Chondrocyte (in vitro differentiated cells): ENCODE results near the gene ZNF771. TPM values are rescaled to one million over a fixed set of nuclear protein-coding genes. Genes with fewer than 3 reads are reported as not detected.

ENCODE experiments used
- DNase-seq: peaks from one replicate; pipeline ENCODE4 v3.0.0; 2021; ENCODE audit warnings: mixed read lengths, low spot score
- H3K27ac Mint-ChIP-seq: one replicate; pipeline ENCODE4 v1.8.0; 2021; ENCODE audit warnings: mild to moderate bottlenecking, moderate library complexity, mixed read lengths; ENCODE audit not compliant: unreplicated experiment
- H3K27me3 Mint-ChIP-seq: 2 replicates; pipeline ENCODE4 v1.8.0; 2021; ENCODE audit warnings: low read depth, mixed read lengths
- H3K36me3 Mint-ChIP-seq: 2 replicates; pipeline ENCODE4 v1.8.0; 2021; ENCODE audit warnings: low read depth, mixed read lengths
- H3K4me1 Mint-ChIP-seq: 2 replicates; pipeline ENCODE4 v1.8.0; 2021; ENCODE audit warnings: low read depth, mild to moderate bottlenecking, mixed read lengths
- H3K4me3 Mint-ChIP-seq: one replicate; pipeline ENCODE4 v1.8.0; 2021; ENCODE audit warnings: mild to moderate bottlenecking, moderate library complexity, mixed read lengths; ENCODE audit not compliant: unreplicated experiment
- H3K9me3 Mint-ChIP-seq: 2 replicates; pipeline ENCODE4 v1.8.0; 2021; ENCODE audit warnings: low read depth, mixed read lengths
- CTCF ChIP-seq: fragments of 200-600 bp; sonication (generic); IDR thresholded peaks from 2 replicates; pipeline ENCODE4 v1.5.0; 2021; ENCODE audit warnings: antibody characterized with exemption, mild to moderate bottlenecking, moderate library complexity
- total RNA-seq: library from RNA; stranded (reverse); gene quantifications from 3 replicates; pipeline ENCODE4 v1.2.1, GENCODE V29; 2021

The ZNF771 gene
- total RNA-seq, 1 donor from 2014 or later = 10.2 TPM

- Mint-ChIP-seq H3K36me3 (peaks cover 22% of the 10 kb centered on the region), H3K4me1 (peaks cover 18% of the 10 kb centered on the region), H3K4me3 (no peak overlapping the region), H3K27ac (no peak overlapping the region), H3K27me3 (no peaks in the 10 kb centered on the region), H3K9me3 (no peaks in the 10 kb centered on the region)
- TF ChIP-seq CTCF = no peak
- DNase-seq = no peak
These were observed 46.2 kb upstream of the ZNF771 start for GRCh38 chr16:30361180-30361579.

- Mint-ChIP-seq H3K9me3 (no peaks in the 10 kb centered on the region), H3K36me3 (peaks cover 19% of the 10 kb centered on the region), H3K27ac (peak overlapping the region; percentile 45), H3K4me1 (peaks cover 35% of the 10 kb centered on the region), H3K4me3 (no peak overlapping the region), H3K27me3 (no peaks in the 10 kb centered on the region)
- no peak for DNase-seq
- TF ChIP-seq CTCF = no peak
These were observed 42.2 kb upstream of the ZNF771 start for GRCh38 chr16:30365200-30365599.

GRCh38 chr16:30366511-30366910 lies 40.9 kb upstream of the ZNF771 start:
- H3K4me3 Mint-ChIP-seq = no peak overlapping the region

GRCh38 chr16:30367349-30368009 lies 39.9 kb upstream of the ZNF771 start:
- peak overlapping the region; percentile 86 for H3K4me3 Mint-ChIP-seq
- H3K4me1 Mint-ChIP-seq = peaks cover 43% of the 10 kb centered on the region
- H3K27ac Mint-ChIP-seq = peak overlapping the region; percentile 81

More at GRCh38 chr16:30366511-30366910, 40.9 kb upstream of the ZNF771 start:
- H3K4me1 Mint-ChIP-seq = peaks cover 42% of the 10 kb centered on the region
- TF ChIP-seq CTCF = no peak
- H3K36me3 Mint-ChIP-seq = peaks cover 17% of the 10 kb centered on the region
- no peak overlapping the region for H3K27ac Mint-ChIP-seq
- H3K9me3 Mint-ChIP-seq = no peaks in the 10 kb centered on the region
- H3K27me3 Mint-ChIP-seq = no peaks in the 10 kb centered on the region
- DNase-seq = no peak

More at GRCh38 chr16:30367349-30368009, 39.9 kb upstream of the ZNF771 start:
- Mint-ChIP-seq H3K9me3 (no peaks in the 10 kb centered on the region), H3K27me3 (no peaks in the 10 kb centered on the region), H3K36me3 (peaks cover 14% of the 10 kb centered on the region)
- DNase-seq = no peak
- TF ChIP-seq CTCF = no peak
